HTR-8/SVneo (cell line): Measurements from ENCODE around the gene OR2J3.
"Not testable (repeated sequence)": the region's sequence is repeated elsewhere in the genome, so short reads cannot be mapped to it uniquely, and the experiment has no call there.

Source experiments
- DNase-seq: peaks from one replicate; pipeline ENCODE4 v3.0.0; 2011; ENCODE audit warnings: low spot score, mixed read lengths; ENCODE audit not compliant: insufficient read length
- FAIRE-seq: peaks from 2 replicates; lab custom pipeline; 2011; peaks lifted over from hg19 to GRCh38; lab: Jason Lieb, UNC

The OR2J3 gene

GRCh38 chr6:29155182-29155581 is 47.3 kb downstream of the OR2J3 start:
- not testable (repeated sequence) for DNase-seq, FAIRE-seq

GRCh38 chr6:29159922-29160321 is 52.1 kb downstream of the OR2J3 start:
- FAIRE-seq, DNase-seq: not testable (repeated sequence)
